Measurements from ENCODE around the gene KLK14.

Gene KLK14

DNA sequence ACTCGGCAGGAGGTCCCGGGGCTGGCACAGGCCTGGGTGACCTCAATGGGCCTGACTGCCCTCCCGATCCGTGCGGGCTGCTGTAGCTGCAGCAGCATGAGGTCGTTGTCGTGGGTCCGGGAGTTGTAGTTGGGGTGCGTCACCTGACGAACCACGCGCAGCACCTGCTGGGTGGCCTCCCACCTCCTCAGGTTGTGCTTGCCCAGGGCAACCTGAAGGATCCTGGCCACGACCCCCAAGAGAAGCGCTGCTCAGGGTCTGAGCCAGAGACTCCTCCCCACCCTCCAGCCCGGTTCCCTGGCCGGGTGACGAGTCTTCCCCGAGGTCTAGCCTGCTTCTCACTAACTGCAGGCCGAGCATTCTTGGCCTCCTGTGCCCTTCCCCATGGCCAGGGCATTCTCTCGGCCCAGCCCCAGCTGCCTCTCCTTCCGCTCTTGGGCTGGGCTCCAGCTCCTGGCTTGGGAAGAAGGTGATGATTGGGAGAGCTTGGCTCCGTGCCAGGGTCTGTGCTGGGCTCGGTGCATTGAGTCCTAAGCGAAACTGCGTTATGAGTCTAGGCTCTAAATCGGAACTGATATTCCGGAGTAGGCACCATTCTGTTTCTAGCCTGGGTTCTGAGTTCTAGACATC, 3.1 kb downstream of the KLK14 start:
- no peak for DNase-seq (ENCODE audit: low read depth)

DNA sequence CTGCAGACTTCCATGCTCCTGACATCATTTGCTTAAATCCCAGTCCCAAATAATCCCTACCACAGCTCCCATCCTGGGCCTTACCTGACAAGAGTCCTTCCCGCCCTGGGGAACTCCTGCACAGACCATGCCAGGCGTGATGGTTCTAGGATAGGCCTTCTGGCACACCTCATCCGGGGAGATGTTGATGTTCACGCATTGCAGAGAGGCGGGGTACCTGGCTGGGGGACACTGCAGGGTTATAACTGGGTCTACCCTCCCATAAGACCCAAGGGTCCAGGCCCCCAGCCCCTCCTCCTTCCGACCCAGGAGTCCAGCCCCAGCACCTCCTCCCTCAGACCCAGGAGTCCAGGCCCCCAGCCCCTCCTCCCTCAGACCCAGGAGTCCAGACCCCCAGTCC, 4.0 kb downstream of the KLK14 start:
- TF ChIP-seq, protein P1, sequence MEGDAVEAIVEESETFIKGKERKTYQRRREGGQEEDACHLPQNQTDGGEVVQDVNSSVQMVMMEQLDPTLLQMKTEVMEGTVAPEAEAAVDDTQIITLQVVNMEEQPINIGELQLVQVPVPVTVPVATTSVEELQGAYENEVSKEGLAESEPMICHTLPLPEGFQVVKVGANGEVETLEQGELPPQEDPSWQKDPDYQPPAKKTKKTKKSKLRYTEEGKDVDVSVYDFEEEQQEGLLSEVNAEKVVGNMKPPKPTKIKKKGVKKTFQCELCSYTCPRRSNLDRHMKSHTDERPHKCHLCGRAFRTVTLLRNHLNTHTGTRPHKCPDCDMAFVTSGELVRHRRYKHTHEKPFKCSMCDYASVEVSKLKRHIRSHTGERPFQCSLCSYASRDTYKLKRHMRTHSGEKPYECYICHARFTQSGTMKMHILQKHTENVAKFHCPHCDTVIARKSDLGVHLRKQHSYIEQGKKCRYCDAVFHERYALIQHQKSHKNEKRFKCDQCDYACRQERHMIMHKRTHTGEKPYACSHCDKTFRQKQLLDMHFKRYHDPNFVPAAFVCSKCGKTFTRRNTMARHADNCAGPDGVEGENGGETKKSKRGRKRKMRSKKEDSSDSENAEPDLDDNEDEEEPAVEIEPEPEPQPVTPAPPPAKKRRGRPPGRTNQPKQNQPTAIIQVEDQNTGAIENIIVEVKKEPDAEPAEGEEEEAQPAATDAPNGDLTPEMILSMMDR (IDR thresholded peaks at IDR 0.05; ENCODE audit: insufficient read depth, low read depth, low read length, missing control alignments) = no peak
- no peak overlapping the region for H3K4me3 ChIP-seq (ENCODE audit: low read depth, low read length)
- DNase-seq (ENCODE audit: low read depth) = no peak

More for the DNA sequence above, 3.1 kb downstream of the KLK14 start:
- TF ChIP-seq, protein P1 (IDR thresholded peaks at IDR 0.05; ENCODE audit: insufficient read depth, low read depth, low read length, missing control alignments) = no peak
- no peak overlapping the region for H3K4me3 ChIP-seq (ENCODE audit: low read depth, low read length)

DNA sequence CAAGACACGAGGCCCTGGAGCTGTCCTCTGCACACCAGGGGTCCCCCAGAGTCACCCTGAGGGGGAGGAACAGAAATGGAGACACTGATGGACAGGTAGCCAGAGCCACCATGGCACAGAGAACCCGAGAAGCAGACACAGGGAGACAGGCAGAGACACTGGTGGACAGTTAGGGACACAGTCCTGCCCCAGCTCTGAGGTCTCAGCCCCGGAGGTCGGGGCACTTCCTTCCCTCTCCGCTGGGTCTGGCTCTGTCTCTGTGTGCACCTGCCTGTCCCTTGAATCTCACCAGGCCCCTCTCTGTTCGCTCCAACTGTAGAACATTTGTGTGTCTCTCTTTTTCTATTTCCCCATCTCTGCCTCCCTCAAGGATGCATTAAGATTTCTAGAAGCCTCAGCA, 4.6 kb downstream of the KLK14 start:
- no peak for DNase-seq (ENCODE audit: low read depth)
- H3K4me3 ChIP-seq (ENCODE audit: low read depth, low read length) = no peak overlapping the region
- TF ChIP-seq, protein P1 (IDR thresholded peaks at IDR 0.05; ENCODE audit: insufficient read depth, low read depth, low read length, missing control alignments) = no peak

DNA sequence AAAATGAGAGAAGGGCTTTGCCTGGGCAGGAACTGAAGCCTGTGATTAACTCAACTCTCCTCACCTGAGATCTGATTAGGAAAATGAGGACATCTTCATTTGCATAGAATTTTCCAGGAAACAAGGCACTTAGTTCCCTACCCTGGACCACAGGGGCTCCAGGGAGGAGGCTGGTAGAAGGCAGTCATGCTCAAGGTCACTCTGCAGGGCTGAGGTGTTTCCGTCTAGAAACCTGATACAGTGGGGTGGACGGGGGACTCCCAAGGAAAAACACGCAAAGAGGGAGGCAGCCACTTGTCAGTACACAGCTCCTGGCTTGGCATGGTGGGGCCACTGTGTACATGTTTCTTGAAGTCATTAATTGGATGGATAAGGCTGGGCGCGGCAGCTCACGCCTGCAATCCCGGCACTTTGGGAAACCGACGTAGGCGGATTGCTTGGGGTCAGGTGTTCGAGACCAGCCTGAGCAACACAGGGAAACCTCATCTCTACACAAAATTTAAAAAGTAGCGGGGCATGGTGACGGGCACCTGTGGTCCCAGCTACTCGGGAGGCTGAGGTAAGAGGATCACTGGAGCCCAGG, 6.0 kb downstream of the KLK14 start:
- H3K4me3 ChIP-seq (ENCODE audit: low read depth, low read length) = no peak overlapping the region
- no peak for DNase-seq (ENCODE audit: low read depth)
- TF ChIP-seq, protein P1 (IDR thresholded peaks at IDR 0.05; ENCODE audit: insufficient read depth, low read depth, low read length, missing control alignments) = no peak

DNA sequence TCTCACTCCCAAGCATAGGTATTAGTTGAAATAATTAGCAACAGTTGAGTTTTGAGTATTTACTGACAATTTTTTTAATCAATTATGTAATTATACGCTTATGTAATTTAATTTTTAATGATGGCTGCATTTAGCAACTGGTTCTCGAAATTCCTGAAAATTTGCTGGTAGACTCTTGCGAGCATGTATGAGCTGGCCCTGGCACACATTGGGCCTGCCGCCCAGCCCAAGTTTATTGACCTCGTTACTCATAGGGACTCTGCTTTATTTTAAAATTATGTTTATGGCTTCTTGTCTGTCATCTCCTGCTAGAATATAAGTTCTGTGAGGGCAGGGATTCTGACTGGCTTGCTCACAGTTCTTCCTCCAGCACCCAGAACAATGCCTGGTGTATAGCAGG, 6.7 kb downstream of the KLK14 start:
- H3K4me3 ChIP-seq (ENCODE audit: low read depth, low read length) = no peak overlapping the region
- TF ChIP-seq, protein P1 (IDR thresholded peaks at IDR 0.05; ENCODE audit: insufficient read depth, low read depth, low read length, missing control alignments) = no peak
- DNase-seq (ENCODE audit: low read depth) = no peak

DNA sequence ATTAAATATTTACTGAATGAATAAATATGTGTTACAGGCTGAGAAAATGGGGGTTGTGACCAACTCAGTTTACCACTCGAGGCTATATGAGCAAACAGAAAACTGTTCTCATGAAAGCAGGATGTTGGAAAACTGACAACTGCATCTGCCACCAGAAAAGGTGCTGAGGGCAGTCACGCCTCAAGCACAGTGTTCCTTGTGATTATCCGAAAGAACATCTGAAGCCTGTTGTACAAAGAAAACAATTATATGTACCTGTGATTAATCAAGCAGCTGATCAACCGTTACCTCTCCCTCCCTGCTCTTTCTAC, 11.6 kb downstream of the KLK14 start:
- TF ChIP-seq, protein P1 (IDR thresholded peaks at IDR 0.05; ENCODE audit: insufficient read depth, low read depth, low read length, missing control alignments) = no peak
- DNase-seq (ENCODE audit: low read depth) = no peak
- no peak overlapping the region for H3K4me3 ChIP-seq (ENCODE audit: low read depth, low read length)
